NCI-H2196 (cell line): ENCODE results near the gene UNC119.

Experiments
- DNase-seq: peaks from one replicate; lab custom pipeline; 2025; ENCODE audit not compliant: unreplicated experiment; lab: John Stamatoyannopoulos, UW

The UNC119 gene

GRCh38 chr17:28573521-28573920, 21.1 kb upstream of the UNC119 start:
- DNase-seq = no peak

GRCh38 chr17:28573040-28573380, 20.6 kb upstream of the UNC119 start:
- no peak for DNase-seq

GRCh38 chr17:28572259-28573039, 20.0 kb upstream of the UNC119 start:
- DNase-seq = no peak

- peak; percentile 79 for DNase-seq
Measured at GRCh38 chr17:28571361-28572122, 19.1 kb upstream of the UNC119 start, which contains the start of gene PIGS. TSS of gene PIGS (minus strand) at chr17:28571524. CDS start at chr17:28571496, 28 bp downstream.

- no peak for DNase-seq
Measured at GRCh38 chr17:28570716-28571360, 18.4 kb upstream of the UNC119 start.

GRCh38 chr17:28569446-28569845, 17.0 kb upstream of the UNC119 start:
- DNase-seq = no peak

GRCh38 chr17:28567604-28568003, 15.2 kb upstream of the UNC119 start:
- DNase-seq = no peak

- DNase-seq = no peak
Measured at GRCh38 chr17:28563475-28563874, 11.1 kb upstream of the UNC119 start.

GRCh38 chr17:28555022-28555421, 2.6 kb upstream of the UNC119 start:
- DNase-seq = no peak

- DNase-seq = no peak
Measured at GRCh38 chr17:28554565-28554964, 2.1 kb upstream of the UNC119 start.

- DNase-seq = no peak
Measured at GRCh38 chr17:28553000-28553505, 629 bp upstream of the UNC119 start.

- no peak for DNase-seq
Measured at GRCh38 chr17:28551421-28552175, 826 bp downstream of the UNC119 start.

GRCh38 chr17:28550858-28551257, 1.6 kb downstream of the UNC119 start:
- no peak for DNase-seq

GRCh38 chr17:28549236-28550132, 2.9 kb downstream of the UNC119 start:
- DNase-seq = no peak

- no peak for DNase-seq
Measured at GRCh38 chr17:28548417-28549130, 3.9 kb downstream of the UNC119 start.

- DNase-seq = peak; percentile 53
Measured at GRCh38 chr17:28547623-28548416, 4.6 kb downstream of the UNC119 start.

- DNase-seq = no peak
Measured at GRCh38 chr17:28547096-28547622, 5.3 kb downstream of the UNC119 start.

- no peak for DNase-seq
Measured at GRCh38 chr17:28545787-28546415, 6.5 kb downstream of the UNC119 start.
